Prostate gland (tissue), 2 donors: Measurements from ENCODE around the gene CLIP1. TPM values are rescaled to one million over a fixed set of nuclear protein-coding genes. Genes with fewer than 3 reads are reported as not detected.

Experiments used
- DNase-seq: peaks from one replicate; pipeline ENCODE4 v3.0.0-alpha.2; 2019; ENCODE audit warnings: low spot score
- H3K27ac ChIP-seq, 2 donors: fragments of 200-600 bp; sonication (generic); 2 replicates each; pipeline ENCODE4 v1.5.1; 2017 to 2019
- H3K27me3 ChIP-seq: fragments of 200-600 bp; sonication (generic); replicated peaks from 2 replicates; pipeline ENCODE4 v1.5.1; 2019; ENCODE audit not compliant: insufficient read depth
- H3K36me3 ChIP-seq, 2 donors: fragments of 200-600 bp; sonication (generic); 1 replicate in 1 of 2; 2 replicates in 1 of 2; pipeline versions ENCODE4 v1.5.1 to v1.8.1; 2017 to 2019
- H3K4me1 ChIP-seq: fragments of 200-600 bp; sonication (generic); replicated peaks from 2 replicates; pipeline ENCODE4 v1.5.1; 2019
- H3K4me3 ChIP-seq, 2 donors: fragments of 200-600 bp; sonication (generic); 2 replicates each; pipeline ENCODE4 v1.5.1; 2017 to 2019
- H3K9me3 ChIP-seq: fragments of 200-600 bp; sonication (generic); 2 replicates; pipeline ENCODE4 v1.5.1; 2017
- POLR2A ChIP-seq: fragments of 450-650 bp; IDR thresholded peaks from one replicate; pipeline ENCODE4 v1.6.1; 2016; ENCODE audit warnings: antibody characterized with exemption, mild to moderate bottlenecking
- POLR2AphosphoS5 ChIP-seq: sonication (generic); formaldehyde crosslinking; IDR thresholded peaks from one replicate; pipeline ENCODE4 v1.6.1; 2017; ENCODE audit warnings: antibody characterized with exemption
- WGBS: methylation state at CpG from one replicate; pipeline ENCODE4 v1.1.5; 2018; 5-methylcytosine and 5-hydroxymethylcytosine counted together
- intact Hi-C: fragments of 100-400 bp; cut with DNase I; formaldehyde crosslinking; loops from one replicate; pipeline ENCODE4 v1.14.2; 2022
- total RNA-seq, 2 donors: library from RNA; depleted of rRNA; stranded (reverse); fragments of >200 nt; gene quantifications; one replicate each; pipeline ENCODE4 v1.1.0, GENCODE V29; 2016
- TF ChIP-seq, protein P1 (sequence below), 4 experiments: fragments of 200-600 bp in 2 of 4; fragments of 450-650 bp in 2 of 4; sonication (generic) in 2 of 4; IDR thresholded peaks; 1 replicate in 3 of 4; 2 replicates in 1 of 4; pipeline ENCODE4 v1.5.1; 2016 to 2019; ENCODE audit warnings: antibody characterized with exemption in 4 of 4, mild to moderate bottlenecking in 2 of 4, moderate library complexity in 2 of 4

The CLIP1 gene
- total RNA-seq, 2 donors from 2014 or later, result 59.9 to 84.1 TPM

DNA sequence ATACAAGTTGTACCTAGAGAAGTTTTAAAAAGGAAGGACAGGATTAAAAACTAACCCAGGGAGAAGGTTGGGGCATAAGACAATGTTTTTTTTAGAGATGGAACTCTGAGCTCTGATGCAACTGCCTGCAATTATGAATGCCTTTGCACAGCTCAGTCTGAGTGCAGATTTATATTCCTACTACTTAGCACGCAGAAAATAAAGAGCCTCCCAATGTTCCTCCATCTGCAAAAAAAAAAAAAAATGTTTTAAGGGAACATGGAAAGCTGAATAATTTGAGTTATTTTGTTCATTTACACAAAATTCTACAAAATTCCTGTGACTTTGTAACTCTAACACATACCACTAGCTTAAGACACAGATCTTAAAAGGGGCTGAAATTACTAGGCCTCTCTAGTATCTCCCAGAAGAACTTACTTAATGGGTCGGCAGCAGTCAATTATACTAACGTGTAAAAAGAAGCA lies 15.7 kb downstream of the CLIP1 start:
- Histone ChIP-seq H3K27ac (peak overlapping the region in 1 of 2 donors; percentile 4), H3K4me3 (no peak overlapping the region), H3K36me3 (no peaks in the 10 kb centered on the region), H3K9me3 (no peaks in the 10 kb centered on the region), H3K27me3 (no peaks in the 10 kb centered on the region), H3K4me1 (peaks cover 4% of the 10 kb centered on the region)
- intact Hi-C loops, result no loop called here
- WGBS, result 55% methylated on average over 3 of the region's 3 CpGs
- DNase-seq, result no peak
- TF ChIP-seq POLR2A (no peak), POLR2AphosphoS5 (no peak)
- TF ChIP-seq, protein P1, sequence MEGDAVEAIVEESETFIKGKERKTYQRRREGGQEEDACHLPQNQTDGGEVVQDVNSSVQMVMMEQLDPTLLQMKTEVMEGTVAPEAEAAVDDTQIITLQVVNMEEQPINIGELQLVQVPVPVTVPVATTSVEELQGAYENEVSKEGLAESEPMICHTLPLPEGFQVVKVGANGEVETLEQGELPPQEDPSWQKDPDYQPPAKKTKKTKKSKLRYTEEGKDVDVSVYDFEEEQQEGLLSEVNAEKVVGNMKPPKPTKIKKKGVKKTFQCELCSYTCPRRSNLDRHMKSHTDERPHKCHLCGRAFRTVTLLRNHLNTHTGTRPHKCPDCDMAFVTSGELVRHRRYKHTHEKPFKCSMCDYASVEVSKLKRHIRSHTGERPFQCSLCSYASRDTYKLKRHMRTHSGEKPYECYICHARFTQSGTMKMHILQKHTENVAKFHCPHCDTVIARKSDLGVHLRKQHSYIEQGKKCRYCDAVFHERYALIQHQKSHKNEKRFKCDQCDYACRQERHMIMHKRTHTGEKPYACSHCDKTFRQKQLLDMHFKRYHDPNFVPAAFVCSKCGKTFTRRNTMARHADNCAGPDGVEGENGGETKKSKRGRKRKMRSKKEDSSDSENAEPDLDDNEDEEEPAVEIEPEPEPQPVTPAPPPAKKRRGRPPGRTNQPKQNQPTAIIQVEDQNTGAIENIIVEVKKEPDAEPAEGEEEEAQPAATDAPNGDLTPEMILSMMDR (IDR thresholded peaks at IDR 0.05), result no peak

DNA sequence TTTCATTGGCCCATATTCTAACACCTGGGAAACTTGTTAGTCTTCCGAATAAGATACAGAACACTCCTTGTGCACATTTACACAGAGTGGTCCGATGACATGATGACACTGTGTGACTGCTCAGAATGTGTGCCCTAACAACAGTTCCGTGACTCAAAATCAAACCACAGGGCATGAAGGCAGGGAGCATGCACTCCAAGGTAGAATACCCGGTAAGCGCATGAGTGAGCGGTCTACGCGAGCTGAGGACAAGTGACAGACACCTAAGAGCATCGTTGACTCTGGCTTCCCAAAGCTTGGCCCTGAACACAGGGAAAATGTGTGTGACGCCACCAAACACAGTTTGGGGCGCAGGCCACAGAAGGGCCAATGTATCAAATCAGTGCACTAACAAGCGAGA lies 18.6 kb downstream of the CLIP1 start:
- 96% methylated on average over 12 of the region's 12 CpGs for WGBS
- DNase-seq, result no peak
- peaks cover 14% of the 10 kb centered on the region for H3K4me1 ChIP-seq
- TF ChIP-seq, protein P1 (IDR thresholded peaks at IDR 0.05), result no peak
- no peak for TF ChIP-seq POLR2A
- no peak for TF ChIP-seq POLR2AphosphoS5
- no peaks in the 10 kb centered on the region for H3K9me3 ChIP-seq
- no peak overlapping the region for H3K4me3 ChIP-seq
- intact Hi-C loops, result no loop called here
- H3K27me3 ChIP-seq, result no peaks in the 10 kb centered on the region
- no peak overlapping the region for H3K27ac ChIP-seq
- no peaks in the 10 kb centered on the region for H3K36me3 ChIP-seq

DNA sequence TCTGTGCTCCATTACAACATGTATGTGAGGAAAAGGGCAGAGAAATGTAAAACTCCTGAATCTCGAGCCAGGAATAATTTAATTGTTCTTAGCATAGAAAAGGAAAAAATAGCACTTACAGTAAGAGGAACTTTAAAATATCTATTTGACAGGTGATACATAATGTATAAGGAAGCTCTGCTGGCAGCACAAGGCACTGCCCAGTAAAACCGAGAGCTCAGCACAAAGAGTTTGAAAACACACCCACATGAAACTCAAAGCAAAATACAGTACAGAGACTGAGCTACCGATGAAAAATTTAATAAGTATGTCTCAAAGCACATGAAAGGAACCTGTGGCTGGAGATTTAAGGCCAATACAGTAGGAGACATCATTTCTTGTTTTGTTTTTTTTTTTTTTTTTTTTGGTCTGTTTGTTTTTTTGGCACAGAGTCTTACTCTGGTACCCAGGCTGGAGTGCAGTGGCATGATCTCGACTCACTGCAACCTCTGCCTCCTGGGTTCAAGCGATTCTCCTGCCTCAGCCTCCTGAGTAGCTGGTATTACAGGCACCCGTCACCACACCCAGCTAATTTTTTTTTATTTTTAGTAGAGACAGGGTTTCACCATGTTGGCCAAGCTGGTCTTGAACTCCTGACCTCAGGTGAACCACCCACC lies 19.2 kb downstream of the CLIP1 start:
- Histone ChIP-seq H3K27ac (peak overlapping the region in 1 of 2 donors; percentile 12), H3K36me3 (no peaks in the 10 kb centered on the region), H3K9me3 (no peaks in the 10 kb centered on the region), H3K4me1 (peaks cover 14% of the 10 kb centered on the region), H3K27me3 (no peaks in the 10 kb centered on the region), H3K4me3 (no peak overlapping the region)
- WGBS, result 55% methylated on average over 6 of the region's 6 CpGs
- intact Hi-C loops, result no loop called here
- DNase-seq, result no peak
- TF ChIP-seq, protein P1 (IDR thresholded peaks at IDR 0.05), result peak in 1 of 4 experiments; percentile 20
- no peak for TF ChIP-seq POLR2A

DNA sequence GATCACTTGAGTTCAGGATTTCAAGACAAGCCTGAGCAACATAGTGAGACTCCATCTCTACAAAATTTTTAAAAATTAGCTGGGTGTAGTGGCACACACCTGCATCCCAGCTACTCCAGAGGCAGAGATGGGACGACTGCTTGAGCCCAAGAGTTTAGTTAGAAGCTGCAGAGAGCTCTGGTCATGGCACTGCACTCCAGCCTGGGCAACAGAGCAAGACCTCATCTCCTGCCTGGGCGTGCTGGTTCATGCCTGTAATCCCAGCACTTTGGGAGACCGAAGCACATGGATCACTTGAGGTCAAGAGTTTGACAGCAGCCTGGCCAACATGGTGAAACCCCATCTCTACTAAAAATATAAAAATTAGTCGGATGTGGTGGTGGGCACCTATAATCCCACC lies 20.2 kb downstream of the CLIP1 start:
- Histone ChIP-seq H3K27me3 (no peaks in the 10 kb centered on the region), H3K4me3 (no peak overlapping the region), H3K27ac (no peak overlapping the region), H3K4me1 (peaks cover 14% of the 10 kb centered on the region), H3K36me3 (no peaks in the 10 kb centered on the region), H3K9me3 (no peaks in the 10 kb centered on the region)
- 71% methylated on average over 4 of the region's 4 CpGs for whole genome bisulfite sequencing
- intact Hi-C loops, result no loop called here
- TF ChIP-seq POLR2A (no peak), POLR2AphosphoS5 (no peak)
- TF ChIP-seq, protein P1 (IDR thresholded peaks at IDR 0.05), result no peak
- DNase-seq, result no peak
